IMR-90 (cell line): Measurements from ENCODE around the gene G3BP2. TPM values are rescaled to one million over a fixed set of nuclear protein-coding genes. Genes with fewer than 3 reads are reported as not detected.

Experiments used
- ATAC-seq: fragments of 200-7000 bp; cut with Tn5 transposase; 2 replicates; pipeline ENCODE4 v1.9.1; 2020; ENCODE audit warnings: low read depth, mild to moderate bottlenecking, moderate library complexity
- BruUV-seq: library from RNA; stranded (reverse); fragments of 400-500 nt; replicated peaks from 2 replicates; lab custom pipeline; 2021; lab: Mats Ljungman, UMichigan
- CTCF ChIA-PET: fragments of 300-600 bp; formaldehyde crosslinking; extraction: SDS; loops from one replicate; lab custom pipeline; 2021; ENCODE audit warnings: antibody characterized with exemption; lab: Yijun Ruan, JAX
- POLR2A ChIA-PET: fragments of 300-600 bp; sonication (Branson Sonifier 250); formaldehyde crosslinking; loops from one replicate; lab custom pipeline; 2022; ENCODE audit warnings: antibody characterized with exemption; ENCODE audit not compliant: unreplicated experiment; lab: Charles Lee
- DNase-seq: peaks from one replicate; pipeline ENCODE4 v3.0.0; 2013
- H2AFZ ChIP-seq: replicated peaks from 2 replicates; pipeline ENCODE3; 2013; ENCODE audit warnings: low read length, mild to moderate bottlenecking; ENCODE audit not compliant: poor library complexity
- H2AK5ac ChIP-seq: 2 replicates; pipeline ENCODE4 v1.6.1; 2013; ENCODE audit warnings: low read depth, low read length, inconsistent platforms
- H2AK9ac ChIP-seq: replicated peaks from 2 replicates; pipeline ENCODE3; 2013; ENCODE audit warnings: mild to moderate bottlenecking, low read depth, low read length, moderate library complexity; ENCODE audit not compliant: poor library complexity
- H2BK120ac ChIP-seq: 2 replicates; pipeline ENCODE4 v1.6.1; 2013; ENCODE audit warnings: low read depth, low read length, inconsistent platforms
- H2BK15ac ChIP-seq: 3 replicates; pipeline ENCODE4 v1.6.1; 2013; ENCODE audit warnings: low read depth, low read length, inconsistent platforms
- H2BK20ac ChIP-seq: 2 replicates; pipeline ENCODE4 v1.6.1; 2013; ENCODE audit warnings: low read depth, mild to moderate bottlenecking, inconsistent platforms, low read length, moderate library complexity
- H2BK5ac ChIP-seq: 2 replicates; pipeline ENCODE4 v1.6.1; 2013; ENCODE audit warnings: mild to moderate bottlenecking, low read depth, low read length, inconsistent platforms; ENCODE audit not compliant: poor library complexity, severe bottlenecking
- H3K14ac ChIP-seq: replicated peaks from 2 replicates; pipeline ENCODE4 v1.6.1; 2013; ENCODE audit warnings: low read depth, low read length, inconsistent platforms
- H3K18ac ChIP-seq: 2 replicates; pipeline ENCODE4 v1.6.1; 2013; ENCODE audit warnings: low read depth, low read length, control low read depth
- H3K23ac ChIP-seq: 2 replicates; pipeline ENCODE4 v1.6.1; 2013; ENCODE audit warnings: low read depth, low read length, inconsistent platforms
- H3K27ac ChIP-seq: 2 replicates; pipeline ENCODE4 v1.5.1; 2013; ENCODE audit warnings: mild to moderate bottlenecking, control low read depth, low read length; ENCODE audit not compliant: insufficient read depth
- H3K27me3 ChIP-seq: 2 replicates; pipeline ENCODE4 v1.6.1; 2013; ENCODE audit warnings: low read length; ENCODE audit not compliant: control insufficient read depth, insufficient read depth
- H3K36me3 ChIP-seq: 2 replicates; pipeline ENCODE4 v1.6.1; 2013; ENCODE audit warnings: low read length, mixed read lengths; ENCODE audit not compliant: control insufficient read depth, insufficient read depth
- H3K4ac ChIP-seq: 2 replicates; pipeline ENCODE4 v1.6.1; 2013; ENCODE audit warnings: low read depth, low read length, inconsistent platforms
- H3K4me1 ChIP-seq: 2 replicates; pipeline ENCODE4 v1.6.1; 2013; ENCODE audit warnings: low read length, mixed read lengths; ENCODE audit not compliant: control insufficient read depth, insufficient read depth
- H3K4me2 ChIP-seq: 2 replicates; pipeline ENCODE4 v1.6.1; 2013; ENCODE audit warnings: low read depth, mild to moderate bottlenecking, control low read depth, low read length, moderate library complexity
- H3K4me3 ChIP-seq: 2 replicates; pipeline ENCODE4 v1.5.1; 2013; ENCODE audit warnings: low read depth, mild to moderate bottlenecking, control low read depth, low read length, moderate library complexity; ENCODE audit not compliant: insufficient read depth
- H3K56ac ChIP-seq: 2 replicates; pipeline ENCODE4 v1.6.1; 2013; ENCODE audit warnings: low read length, inconsistent platforms; ENCODE audit not compliant: insufficient read depth; ENCODE audit errors: extremely low read depth
- H3K79me1 ChIP-seq, 2 experiments: 2 replicates each; pipeline ENCODE4 v1.6.1; 2013; ENCODE audit warnings: low read length in 2 of 2, inconsistent platforms in 1 of 2, low read depth in 1 of 2
- H3K9ac ChIP-seq: 2 replicates; pipeline ENCODE4 v1.6.1; 2013; ENCODE audit warnings: low read depth, low read length, control low read depth
- H3K9me1 ChIP-seq: 2 replicates; pipeline ENCODE4 v1.6.1; 2013; ENCODE audit warnings: low read length, inconsistent platforms; ENCODE audit not compliant: insufficient read depth
- H3K9me3 ChIP-seq: 2 replicates; pipeline ENCODE4 v1.6.1; 2013; ENCODE audit warnings: low read length; ENCODE audit not compliant: control insufficient read depth, insufficient read depth
- H4K20me1 ChIP-seq: 2 replicates; pipeline ENCODE4 v1.6.1; 2013; ENCODE audit warnings: low read length, inconsistent platforms; ENCODE audit not compliant: insufficient read depth
- H4K5ac ChIP-seq: 2 replicates; pipeline ENCODE4 v1.6.1; 2013; ENCODE audit warnings: mild to moderate bottlenecking, low read depth, low read length, control low read depth
- H4K8ac ChIP-seq, 2 experiments: 2 replicates each; pipeline ENCODE4 v1.6.1; 2013; ENCODE audit warnings: low read depth in 2 of 2, low read length in 2 of 2, control low read depth in 1 of 2, inconsistent platforms in 1 of 2
- H4K91ac ChIP-seq: 2 replicates; pipeline ENCODE4 v1.6.1; 2013; ENCODE audit warnings: low read depth, low read length, inconsistent platforms; ENCODE audit not compliant: insufficient read depth
- BHLHE40 ChIP-seq: fragments of 150-350 bp; IDR thresholded peaks from 2 replicates; pipeline ENCODE4 v1.6.1; 2016; ENCODE audit warnings: mild to moderate bottlenecking, low read depth, low read length
- CEBPB ChIP-seq: IDR thresholded peaks from 2 replicates; pipeline ENCODE4 v1.6.1; 2012; ENCODE audit warnings: low read depth, low read length, improper control_type of control experiment
- CHD1 ChIP-seq: IDR thresholded peaks from 2 replicates; pipeline ENCODE4 v1.6.1; 2012; ENCODE audit warnings: low read depth, low read length, improper control_type of control experiment
- FOS ChIP-seq: fragments of 150-350 bp; IDR thresholded peaks from 2 replicates; pipeline ENCODE4 v1.6.1; 2016; ENCODE audit warnings: low read depth, low read length
- MAFK ChIP-seq: IDR thresholded peaks from 2 replicates; pipeline ENCODE4 v1.6.1; 2012; ENCODE audit warnings: low read depth, low read length, improper control_type of control experiment
- MAZ ChIP-seq: IDR thresholded peaks from 2 replicates; pipeline ENCODE4 v1.6.1; 2012; ENCODE audit warnings: low read depth, mild to moderate bottlenecking, low read length, improper control_type of control experiment, moderate library complexity, borderline replicate concordance
- MXI1 ChIP-seq: IDR thresholded peaks from 2 replicates; pipeline ENCODE4 v1.6.1; 2012; ENCODE audit warnings: low read depth, mild to moderate bottlenecking, low read length, moderate library complexity, borderline replicate concordance
- NFE2L2 ChIP-seq: fragments of 150-350 bp; IDR thresholded peaks from 2 replicates; pipeline ENCODE4 v1.6.1; 2016; ENCODE audit warnings: low read depth, mild to moderate bottlenecking, low read length
- POLR2A ChIP-seq: IDR thresholded peaks from 2 replicates; pipeline ENCODE4 v1.6.1; 2012; ENCODE audit warnings: mild to moderate bottlenecking, low read depth, low read length
- RAD21 ChIP-seq: IDR thresholded peaks from 2 replicates; pipeline ENCODE4 v1.6.1; 2012; ENCODE audit warnings: low read length, improper control_type of control experiment
- RCOR1 ChIP-seq: IDR thresholded peaks from 2 replicates; pipeline ENCODE4 v1.6.1; 2012; ENCODE audit warnings: mild to moderate bottlenecking, low read length, improper control_type of control experiment; ENCODE audit not compliant: insufficient replicate concordance
- RFX5 ChIP-seq: IDR thresholded peaks from 2 replicates; pipeline ENCODE4 v1.8.0; 2012; ENCODE audit warnings: low read depth, mild to moderate bottlenecking, low read length, moderate library complexity
- SMC3 ChIP-seq: fragments of 150-350 bp; IDR thresholded peaks from 2 replicates; pipeline ENCODE4 v1.6.1; 2016; ENCODE audit warnings: low read depth, mild to moderate bottlenecking, antibody characterized with exemption, low read length, moderate library complexity
- WGBS, 2 experiments: methylation state at CpG; one replicate each; pipeline versions ENCODE4 v1.1.5 to v1.1.7; 2013; ENCODE audit warnings: missing lambda C conversion rate in 2 of 2; ENCODE audit not compliant: insufficient read length in 1 of 2; ENCODE audit errors: extremely low coverage in 2 of 2; 5-methylcytosine and 5-hydroxymethylcytosine counted together
- dilution Hi-C: fragments of 300-500 bp; cut with HindIII; formaldehyde crosslinking; loops from one replicate; pipeline ENCODE4 v1.14.3; 2018; ENCODE audit warnings: low sequenced_read_pairs; ENCODE audit not compliant: unreplicated experiment
- in situ Hi-C: fragments of 300-500 bp; cut with MboI; formaldehyde crosslinking; loops from 3 replicates; pipeline ENCODE4 v1.14.3; 2019; ENCODE audit warnings: low sequenced_read_pairs, inconsistent platforms, mixed read lengths
- intact Hi-C: fragments of 100-400 bp; cut with micrococcal nuclease; formaldehyde crosslinking; loops from 2 replicates; pipeline ENCODE4 v1.10.0; 2022
- polyA plus RNA-seq, 3 experiments: library from polyadenylated mRNA; depleted of rRNA; stranded (reverse); fragments of >200 nt; gene quantifications; 2 replicates each; pipeline ENCODE4 v1.2.3, GENCODE V29; 2012; ENCODE audit warnings: low replicate concordance in 1 of 3
- total RNA-seq: library from RNA; depleted of rRNA; stranded (reverse); fragments of >200 nt; gene quantifications from 2 replicates; pipeline ENCODE4 v1.2.3, GENCODE V29; 2012
- TF ChIP-seq, protein P1 (sequence below): fragments of 150-350 bp; IDR thresholded peaks from 2 replicates; pipeline ENCODE4 v1.6.1; 2017; ENCODE audit warnings: mild to moderate bottlenecking, antibody characterized with exemption, low read length, low read depth
- TF ChIP-seq, protein P2 (sequence below): fragments of 150-350 bp; IDR thresholded peaks from 2 replicates; pipeline ENCODE4 v1.6.1; 2016; ENCODE audit warnings: low read depth, mild to moderate bottlenecking, low read length, moderate library complexity, borderline replicate concordance
- TF ChIP-seq, protein P3 (sequence below): conservative IDR thresholded peaks from 2 replicates; pipeline ENCODE4 v1.5.1; 2012; ENCODE audit warnings: mild to moderate bottlenecking, low read depth, low read length, improper control_type of control experiment

The G3BP2 gene
- total and polyA plus RNA-seq, 2 of the 4 experiments (the other 2 are of a cell fraction), result 80.5 to 183 TPM

GRCh38 chr4:75683482-75684155 lies 10.4 kb upstream of the G3BP2 start:
- dilution Hi-C loops (no loop called here), in situ Hi-C loops (no loop called here)
- no peak overlapping the region for H3K4ac ChIP-seq

More at GRCh38 chr4:75683482-75684155, 10.4 kb upstream of the G3BP2 start:
- Histone ChIP-seq H4K20me1 (no peaks in the 10 kb centered on the region), H3K4me1 (0 out of 2 replicates have a peak, but pooled peaks cover 2% of the 10 kb centered on the region), H3K9me1 (peaks cover 4% of the 10 kb centered on the region; the same call in 1 of the 2 replicates), H3K27ac (no peak overlapping the region), H3K23ac (no peak overlapping the region), H4K91ac (no peak overlapping the region), H2AK9ac (no peak overlapping the region), H4K5ac (no peak overlapping the region), H3K4me2 (no peak overlapping the region), H3K4me3 (no peak overlapping the region), H3K79me1 (peaks cover 0 to 4% of the 10 kb centered on the region in 2 experiments; a peak in 2 of 4 replicates), H2AFZ (no peak overlapping the region), H3K9ac (no peak overlapping the region), H2BK15ac (no peak overlapping the region), H2BK5ac (no peak overlapping the region), H2BK120ac (no peak overlapping the region), H3K14ac (no peak overlapping the region), H2BK20ac (no peak overlapping the region), H3K18ac (no peak overlapping the region), H2AK5ac (no peak overlapping the region), H3K9me3 (no peaks in the 10 kb centered on the region), H3K36me3 (no peaks in the 10 kb centered on the region), H4K8ac (no peak overlapping the region), H3K27me3 (no peaks in the 10 kb centered on the region), H3K56ac (no peak overlapping the region)
- no peak for ATAC-seq
- no TSS peak for BruUV-seq
- ChIA-PET CTCF (no interaction called here), POLR2A (no interaction called here)
- intact Hi-C loops, result no loop called here
- TF ChIP-seq MAFK, result no peak
- no peak for TF ChIP-seq CHD1
- TF ChIP-seq RFX5, result no peak
- TF ChIP-seq POLR2A, result no peak
- TF ChIP-seq, protein P1, sequence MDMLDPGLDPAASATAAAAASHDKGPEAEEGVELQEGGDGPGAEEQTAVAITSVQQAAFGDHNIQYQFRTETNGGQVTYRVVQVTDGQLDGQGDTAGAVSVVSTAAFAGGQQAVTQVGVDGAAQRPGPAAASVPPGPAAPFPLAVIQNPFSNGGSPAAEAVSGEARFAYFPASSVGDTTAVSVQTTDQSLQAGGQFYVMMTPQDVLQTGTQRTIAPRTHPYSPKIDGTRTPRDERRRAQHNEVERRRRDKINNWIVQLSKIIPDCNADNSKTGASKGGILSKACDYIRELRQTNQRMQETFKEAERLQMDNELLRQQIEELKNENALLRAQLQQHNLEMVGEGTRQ, result no peak
- TF ChIP-seq RAD21, result no peak
- TF ChIP-seq RCOR1, result no peak
- TF ChIP-seq BHLHE40, result no peak
- TF ChIP-seq MAZ, result no peak
- TF ChIP-seq MXI1, result no peak
- no peak for TF ChIP-seq FOS
- TF ChIP-seq NFE2L2, result no peak
- TF ChIP-seq CEBPB, result no peak
- TF ChIP-seq, protein P2, sequence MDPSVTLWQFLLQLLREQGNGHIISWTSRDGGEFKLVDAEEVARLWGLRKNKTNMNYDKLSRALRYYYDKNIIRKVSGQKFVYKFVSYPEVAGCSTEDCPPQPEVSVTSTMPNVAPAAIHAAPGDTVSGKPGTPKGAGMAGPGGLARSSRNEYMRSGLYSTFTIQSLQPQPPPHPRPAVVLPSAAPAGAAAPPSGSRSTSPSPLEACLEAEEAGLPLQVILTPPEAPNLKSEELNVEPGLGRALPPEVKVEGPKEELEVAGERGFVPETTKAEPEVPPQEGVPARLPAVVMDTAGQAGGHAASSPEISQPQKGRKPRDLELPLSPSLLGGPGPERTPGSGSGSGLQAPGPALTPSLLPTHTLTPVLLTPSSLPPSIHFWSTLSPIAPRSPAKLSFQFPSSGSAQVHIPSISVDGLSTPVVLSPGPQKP, result no peak
- TF ChIP-seq, protein P3, sequence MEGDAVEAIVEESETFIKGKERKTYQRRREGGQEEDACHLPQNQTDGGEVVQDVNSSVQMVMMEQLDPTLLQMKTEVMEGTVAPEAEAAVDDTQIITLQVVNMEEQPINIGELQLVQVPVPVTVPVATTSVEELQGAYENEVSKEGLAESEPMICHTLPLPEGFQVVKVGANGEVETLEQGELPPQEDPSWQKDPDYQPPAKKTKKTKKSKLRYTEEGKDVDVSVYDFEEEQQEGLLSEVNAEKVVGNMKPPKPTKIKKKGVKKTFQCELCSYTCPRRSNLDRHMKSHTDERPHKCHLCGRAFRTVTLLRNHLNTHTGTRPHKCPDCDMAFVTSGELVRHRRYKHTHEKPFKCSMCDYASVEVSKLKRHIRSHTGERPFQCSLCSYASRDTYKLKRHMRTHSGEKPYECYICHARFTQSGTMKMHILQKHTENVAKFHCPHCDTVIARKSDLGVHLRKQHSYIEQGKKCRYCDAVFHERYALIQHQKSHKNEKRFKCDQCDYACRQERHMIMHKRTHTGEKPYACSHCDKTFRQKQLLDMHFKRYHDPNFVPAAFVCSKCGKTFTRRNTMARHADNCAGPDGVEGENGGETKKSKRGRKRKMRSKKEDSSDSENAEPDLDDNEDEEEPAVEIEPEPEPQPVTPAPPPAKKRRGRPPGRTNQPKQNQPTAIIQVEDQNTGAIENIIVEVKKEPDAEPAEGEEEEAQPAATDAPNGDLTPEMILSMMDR, result no peak
- TF ChIP-seq SMC3, result no peak
- no peak for DNase-seq
- no CpG with 5 or more reads among the region's 6 CpGs for WGBS, 2 experiments
